Activated CD4-positive, alpha-beta T cell treated with anti-CD3 and anti-CD28 coated beads, Interleukin-10, Interleukin-2, amounts not matched to agents 100 ng/mL and 50 ng/mL, durations not matched to agents 16 hours and 8 hours (primary cell): Measurements from ENCODE around the gene CWC27.
"Not testable (repeated sequence)": the region's sequence is repeated elsewhere in the genome, so short reads cannot be mapped to it uniquely, and the experiment has no call there.

Experiments
- DNase-seq: peaks from one replicate; pipeline ENCODE4 v3.0.0-alpha.2; 2020

The CWC27 gene

GRCh38 chr5:64853777-64854176, 85.0 kb downstream of the CWC27 start:
- DNase-seq, result no peak

- DNase-seq, result no peak
These were observed 86.1 kb downstream of the CWC27 start for GRCh38 chr5:64854855-64855254.

GRCh38 chr5:64859881-64860280, 91.2 kb downstream of the CWC27 start:
- no peak for DNase-seq

GRCh38 chr5:64861281-64861680, 92.6 kb downstream of the CWC27 start:
- DNase-seq, result no peak

GRCh38 chr5:64864171-64864570, 95.4 kb downstream of the CWC27 start:
- DNase-seq, result no peak

GRCh38 chr5:64865662-64866061, 96.9 kb downstream of the CWC27 start:
- DNase-seq, result no peak

GRCh38 chr5:64869419-64869818, 100.7 kb downstream of the CWC27 start:
- DNase-seq, result no peak

GRCh38 chr5:64872044-64872443, 103.3 kb downstream of the CWC27 start:
- DNase-seq, result no peak

GRCh38 chr5:64873441-64873840, 104.7 kb downstream of the CWC27 start:
- DNase-seq, result no peak

- DNase-seq, result no peak
These were observed 106.0 kb downstream of the CWC27 start for GRCh38 chr5:64874753-64875152.

GRCh38 chr5:64876203-64876602, 107.5 kb downstream of the CWC27 start:
- no peak for DNase-seq

- no peak for DNase-seq
These were observed 112.1 kb downstream of the CWC27 start for GRCh38 chr5:64880821-64881220.

GRCh38 chr5:64883912-64884311, 115.2 kb downstream of the CWC27 start:
- no peak for DNase-seq

GRCh38 chr5:64884541-64884940, 115.8 kb downstream of the CWC27 start:
- DNase-seq, result no peak

- no peak for DNase-seq
These were observed 119.2 kb downstream of the CWC27 start for GRCh38 chr5:64887910-64888309.

- no peak for DNase-seq
These were observed 127.0 kb downstream of the CWC27 start for GRCh38 chr5:64895748-64896147.

- DNase-seq, result no peak
These were observed 131.1 kb downstream of the CWC27 start for GRCh38 chr5:64899838-64900237.

- DNase-seq, result no peak
These were observed 131.9 kb downstream of the CWC27 start for GRCh38 chr5:64900618-64901017.

GRCh38 chr5:64907399-64907798, 138.7 kb downstream of the CWC27 start:
- not testable (repeated sequence) for DNase-seq

GRCh38 chr5:64914396-64914795, 145.7 kb downstream of the CWC27 start:
- DNase-seq, result no peak

- no peak for DNase-seq
These were observed 149.4 kb downstream of the CWC27 start for GRCh38 chr5:64918083-64918482.

- no peak for DNase-seq
These were observed 152.7 kb downstream of the CWC27 start for GRCh38 chr5:64921386-64921785.

- DNase-seq, result peak; percentile 7
These were observed 154.5 kb downstream of the CWC27 start for GRCh38 chr5:64923151-64923685.

GRCh38 chr5:64925123-64925522, 156.4 kb downstream of the CWC27 start:
- DNase-seq, result peak; percentile 39

- DNase-seq, result no peak
These were observed 161.1 kb downstream of the CWC27 start for GRCh38 chr5:64929833-64930232.
